ENCODE measurements around the gene MICU2. TPM values are rescaled to one million over a fixed set of nuclear protein-coding genes. Genes with fewer than 3 reads are reported as not detected.

Gene MICU2
- total and polyA plus RNA-seq, 2 experiments from 2014 or later: 51.0 to 122 TPM

- no peak for TF ChIP-seq ZNF462 (CRISPR knock-in tag; IDR thresholded peaks at IDR 0.05)
- no peak for TF ChIP-seq JUNB (IDR thresholded peaks at IDR 0.05; ENCODE audit: unreplicated experiment)
- no peak for TF ChIP-seq EZH2phosphoT487 (IDR thresholded peaks at IDR 0.05; ENCODE audit: unreplicated experiment)
Observed at GRCh38 chr13:21522130-21522529, 81.8 kb downstream of the MICU2 start (continued).

- Histone ChIP-seq H3F3A (replicated peaks; ENCODE audit: low read depth) (no peaks in the 10 kb centered on the region), H2AFZ (no peak overlapping the region), H3K27me3 (ENCODE audit: insufficient read depth) (no peaks in the 10 kb centered on the region), H3K4me1 (ENCODE audit: insufficient read depth) (no peaks in the 10 kb centered on the region), H3K4me2 (no peak overlapping the region), H4K20me1 (replicated peaks; ENCODE audit: insufficient read depth) (no peaks in the 10 kb centered on the region; the same call in 1 of the 2 replicates), H3K4me3 (no peak overlapping the region), H3K36me3 (ENCODE audit: insufficient read depth) (no peaks in the 10 kb centered on the region), H3K9me2 (ENCODE audit: insufficient read depth) (no peaks in the 10 kb centered on the region), H3K79me2 (replicated peaks; ENCODE audit: insufficient read depth) (no peaks in the 10 kb centered on the region), H3K27ac (ENCODE audit: low read depth) (no peak overlapping the region)
- DNase-seq (ENCODE audit: low spot score) (no peak), ATAC-seq (no peak)
- Mint-ChIP-seq H3K4me3 (no peak overlapping the region), H3K27ac (no peak overlapping the region), H3K9me3 (no peaks in the 10 kb centered on the region; the same call in 2 of the 3 replicates), H3K4me1 (no peaks in the 10 kb centered on the region), H3K36me3 (ENCODE audit: low read depth) (peaks cover 12% of the 10 kb centered on the region), H3K27me3 (ENCODE audit: insufficient read depth, low read depth, poor library complexity) (no peaks in the 10 kb centered on the region)
- TF ChIP-seq POLR2AphosphoS5 (IDR thresholded peaks at IDR 0.05; ENCODE audit: low read depth) (no peak), ZNF114 (CRISPR knock-in tag; IDR thresholded peaks at IDR 0.05) (no peak), NANOG (IDR thresholded peaks at IDR 0.05; ENCODE audit: borderline replicate concordance) (no peak), REST (IDR thresholded peaks at IDR 0.05; ENCODE audit: unreplicated experiment) (no peak), ZNF331 (CRISPR knock-in tag; IDR thresholded peaks at IDR 0.05; ENCODE audit: low read depth) (no peak), CREB1 (CRISPR knock-in tag; IDR thresholded peaks at IDR 0.05; ENCODE audit: low read depth) (no peak), STAT1 (IDR thresholded peaks at IDR 0.05; ENCODE audit: unreplicated experiment) (no peak), JUNB (IDR thresholded peaks at IDR 0.05; ENCODE audit: unreplicated experiment) (no peak)
Observed at GRCh38 chr13:21518617-21519144, 85.3 kb downstream of the MICU2 start.

All from GM23338 (cell line).